ENCODE data around the gene SLC35G3.

SLC35G3 gene

GRCh38 chr17:35222452-35222851, 28.3 kb upstream of the SLC35G3 start:
- no peak overlapping the region for H3K27ac ChIP-seq

GRCh38 chr17:35218915-35219314, 24.7 kb upstream of the SLC35G3 start:
- TF ChIP-seq CTCF (conservative IDR thresholded peaks at IDR 0.05) = no peak
- TF ChIP-seq ZFX (IDR thresholded peaks at IDR 0.05) = no peak

More at GRCh38 chr17:35222452-35222851, 28.3 kb upstream of the SLC35G3 start:
- no peak for TF ChIP-seq ZFX (IDR thresholded peaks at IDR 0.05)
- TF ChIP-seq CTCF (conservative IDR thresholded peaks at IDR 0.05) = no peak

GRCh38 chr17:35217107-35217506, 22.9 kb upstream of the SLC35G3 start:
- no peak overlapping the region for H3K27ac ChIP-seq
- no peak for TF ChIP-seq ZFX (IDR thresholded peaks at IDR 0.05)
- no peak for TF ChIP-seq CTCF (conservative IDR thresholded peaks at IDR 0.05)

More at GRCh38 chr17:35218915-35219314, 24.7 kb upstream of the SLC35G3 start:
- no peak overlapping the region for H3K27ac ChIP-seq

GRCh38 chr17:35214631-35215273, 20.6 kb upstream of the SLC35G3 start:
- H3K27ac ChIP-seq = no peak overlapping the region
- TF ChIP-seq ZFX (IDR thresholded peaks at IDR 0.05) (no peak), CTCF (conservative IDR thresholded peaks at IDR 0.05) (no peak)

- TF ChIP-seq CTCF (conservative IDR thresholded peaks at IDR 0.05) = no peak
- TF ChIP-seq ZFX (IDR thresholded peaks at IDR 0.05) = no peak
- H3K27ac ChIP-seq = no peak overlapping the region
These were observed 20.0 kb upstream of the SLC35G3 start for GRCh38 chr17:35214192-35214591.

- no peak for TF ChIP-seq CTCF (conservative IDR thresholded peaks at IDR 0.05)
- no peak for TF ChIP-seq ZFX (IDR thresholded peaks at IDR 0.05)
- no peak overlapping the region for H3K27ac ChIP-seq
These were observed 19.3 kb upstream of the SLC35G3 start for GRCh38 chr17:35213412-35213940.

- TF ChIP-seq CTCF (conservative IDR thresholded peaks at IDR 0.05) (no peak), ZFX (IDR thresholded peaks at IDR 0.05) (no peak)
- H3K27ac ChIP-seq = no peak overlapping the region
These were observed 18.5 kb upstream of the SLC35G3 start for GRCh38 chr17:35212668-35213067.
